SK-N-SH treated with all-trans-retinoic acid at 6 μM for 48 hours (cell line): Measurements from ENCODE around the gene NOS3.
"Not testable (repeated sequence)": the region's sequence is repeated elsewhere in the genome, so short reads cannot be mapped to it uniquely, and the experiment has no call there.

Experiments
- ATAC-seq: fragments of 200-7000 bp; cut with Tn5 transposase; 3 replicates; pipeline ENCODE4 v1.9.1; 2020; ENCODE audit warnings: mild to moderate bottlenecking, moderate library complexity
- ARNTL ChIP-seq: fragments of 450-650 bp; formaldehyde crosslinking; IDR thresholded peaks from 2 replicates; pipeline ENCODE4 v1.5.0; 2020; ENCODE audit warnings: low read depth, mild to moderate bottlenecking, moderate library complexity, borderline replicate concordance
- GLIS3 ChIP-seq: fragments of 250-450 bp; sonication (Bioruptor Pico); IDR thresholded peaks from 2 replicates; pipeline ENCODE4 v1.5.0; 2020; ENCODE audit warnings: mild to moderate bottlenecking, moderate library complexity
- ISL1 ChIP-seq: fragments of 250-450 bp; sonication (Bioruptor Pico); IDR thresholded peaks from 2 replicates; pipeline ENCODE4 v2.1.2; 2022; ENCODE audit warnings: mild to moderate bottlenecking, moderate library complexity
- RARB ChIP-seq: fragments of 250-450 bp; sonication (Bioruptor Pico); IDR thresholded peaks from 2 replicates; pipeline ENCODE4 v1.8.0; 2021; ENCODE audit warnings: mild to moderate bottlenecking, moderate library complexity
- SNAI2 ChIP-seq: fragments of 250-450 bp; sonication (Bioruptor Pico); IDR thresholded peaks from 2 replicates; pipeline ENCODE4 v1.5.0; 2020; ENCODE audit warnings: mild to moderate bottlenecking, moderate library complexity
- TCF4 ChIP-seq: fragments of 250-450 bp; sonication (Bioruptor Pico); IDR thresholded peaks from 2 replicates; pipeline ENCODE4 v1.8.0; 2021; ENCODE audit warnings: mild to moderate bottlenecking, moderate library complexity, borderline replicate concordance
- TOX ChIP-seq: fragments of 250-450 bp; sonication (Bioruptor Pico); IDR thresholded peaks from 2 replicates; pipeline ENCODE4 v1.8.0; 2021; ENCODE audit warnings: mild to moderate bottlenecking, moderate library complexity, borderline replicate concordance
- ZC3H10 ChIP-seq: fragments of 250-450 bp; sonication (Bioruptor Pico); IDR thresholded peaks from 2 replicates; pipeline ENCODE4 v1.5.1; 2021; ENCODE audit warnings: mild to moderate bottlenecking, moderate library complexity
- ZFP3 ChIP-seq: fragments of 250-450 bp; sonication (Bioruptor Pico); IDR thresholded peaks from 2 replicates; pipeline ENCODE4 v1.5.0; 2020; ENCODE audit warnings: mild to moderate bottlenecking, moderate library complexity
- ZNF565 ChIP-seq: fragments of 450-650 bp; formaldehyde crosslinking; conservative IDR thresholded peaks from 2 replicates; pipeline ENCODE4 v1.5.0; 2020; ENCODE audit warnings: low read depth, mild to moderate bottlenecking, moderate library complexity
- ZNF70 ChIP-seq: fragments of 450-650 bp; formaldehyde crosslinking; IDR thresholded peaks from 2 replicates; pipeline ENCODE4 v1.5.0; 2020; ENCODE audit warnings: mild to moderate bottlenecking, moderate library complexity
- ZNF8 ChIP-seq: fragments of 450-650 bp; formaldehyde crosslinking; IDR thresholded peaks from 2 replicates; pipeline ENCODE4 v1.5.0; 2020; ENCODE audit warnings: mild to moderate bottlenecking, moderate library complexity
- TF ChIP-seq, protein P1 (sequence below): fragments of 250-450 bp; sonication (Bioruptor Pico); IDR thresholded peaks from 2 replicates; pipeline ENCODE4 v1.5.1; 2020; ENCODE audit warnings: low read depth, mild to moderate bottlenecking, moderate library complexity
- TF ChIP-seq, protein P2 (sequence below): fragments of 250-450 bp; sonication (Bioruptor Pico); IDR thresholded peaks from 2 replicates; pipeline ENCODE4 v1.5.1; 2021; ENCODE audit warnings: mild to moderate bottlenecking, moderate library complexity
- TF ChIP-seq, protein P3 (sequence below): fragments of 250-450 bp; sonication (Bioruptor Pico); IDR thresholded peaks from 2 replicates; pipeline ENCODE4 v1.8.0; 2020; ENCODE audit warnings: mild to moderate bottlenecking, moderate library complexity, borderline replicate concordance
- TF ChIP-seq, protein P4 (sequence below): fragments of 250-450 bp; sonication (Bioruptor Pico); IDR thresholded peaks from 2 replicates; pipeline ENCODE4 v1.5.0; 2020; ENCODE audit warnings: mild to moderate bottlenecking, moderate library complexity

Gene NOS3

DNA sequence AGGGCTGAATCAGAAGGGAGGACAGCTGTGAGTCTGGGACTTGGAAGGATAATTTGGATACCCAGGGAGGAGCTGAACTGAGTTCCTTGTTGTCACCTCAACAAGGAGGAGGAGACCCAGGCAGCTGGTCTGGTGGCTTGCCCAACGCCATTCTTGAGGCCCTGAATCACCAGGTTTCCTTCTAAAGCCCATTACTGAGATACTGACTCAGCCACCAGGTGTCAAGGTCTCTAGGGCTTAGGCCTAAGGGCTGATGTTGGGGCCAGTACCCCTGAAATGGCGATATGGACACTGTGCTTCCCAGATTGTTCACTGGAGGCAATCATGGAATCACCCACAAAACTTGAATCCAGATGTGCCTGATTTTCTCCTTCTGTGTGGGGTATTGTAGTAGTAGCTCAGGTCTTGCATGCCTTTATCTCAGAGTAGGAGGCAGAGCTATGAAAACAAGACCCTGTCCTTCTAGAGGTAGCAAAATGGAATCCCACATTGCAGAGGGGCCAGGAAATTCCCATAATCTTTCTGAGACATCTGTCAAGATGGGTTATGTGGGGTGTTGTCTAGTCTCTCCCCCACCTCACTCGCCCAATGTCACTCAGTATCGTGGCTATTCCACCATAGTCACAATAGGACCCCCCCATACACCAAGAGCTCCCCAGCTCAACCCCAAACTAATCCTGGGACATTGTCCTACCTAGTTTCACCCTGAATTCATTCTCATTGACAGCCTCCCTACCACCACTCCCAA, 35.3 kb downstream of the NOS3 start:
- TF ChIP-seq ZFP3 (CRISPR knock-in tag) (no peak), ISL1 (no peak), SNAI2 (CRISPR knock-in tag) (no peak), ARNTL (CRISPR knock-in tag) (no peak), GLIS3 (no peak), ZNF70 (no peak), TCF4 (CRISPR knock-in tag) (no peak), RARB (CRISPR knock-in tag) (no peak), ZNF8 (CRISPR knock-in tag) (no peak), ZC3H10 (no peak), ZNF565 (no peak), TOX (CRISPR knock-in tag) (no peak)
- TF ChIP-seq, protein P1, sequence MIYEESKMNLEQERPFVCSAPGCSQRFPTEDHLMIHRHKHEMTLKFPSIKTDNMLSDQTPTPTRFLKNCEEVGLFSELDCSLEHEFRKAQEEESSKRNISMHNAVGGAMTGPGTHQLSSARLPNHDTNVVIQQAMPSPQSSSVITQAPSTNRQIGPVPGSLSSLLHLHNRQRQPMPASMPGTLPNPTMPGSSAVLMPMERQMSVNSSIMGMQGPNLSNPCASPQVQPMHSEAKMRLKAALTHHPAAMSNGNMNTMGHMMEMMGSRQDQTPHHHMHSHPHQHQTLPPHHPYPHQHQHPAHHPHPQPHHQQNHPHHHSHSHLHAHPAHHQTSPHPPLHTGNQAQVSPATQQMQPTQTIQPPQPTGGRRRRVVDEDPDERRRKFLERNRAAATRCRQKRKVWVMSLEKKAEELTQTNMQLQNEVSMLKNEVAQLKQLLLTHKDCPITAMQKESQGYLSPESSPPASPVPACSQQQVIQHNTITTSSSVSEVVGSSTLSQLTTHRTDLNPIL, result no peak
- TF ChIP-seq, protein P2, sequence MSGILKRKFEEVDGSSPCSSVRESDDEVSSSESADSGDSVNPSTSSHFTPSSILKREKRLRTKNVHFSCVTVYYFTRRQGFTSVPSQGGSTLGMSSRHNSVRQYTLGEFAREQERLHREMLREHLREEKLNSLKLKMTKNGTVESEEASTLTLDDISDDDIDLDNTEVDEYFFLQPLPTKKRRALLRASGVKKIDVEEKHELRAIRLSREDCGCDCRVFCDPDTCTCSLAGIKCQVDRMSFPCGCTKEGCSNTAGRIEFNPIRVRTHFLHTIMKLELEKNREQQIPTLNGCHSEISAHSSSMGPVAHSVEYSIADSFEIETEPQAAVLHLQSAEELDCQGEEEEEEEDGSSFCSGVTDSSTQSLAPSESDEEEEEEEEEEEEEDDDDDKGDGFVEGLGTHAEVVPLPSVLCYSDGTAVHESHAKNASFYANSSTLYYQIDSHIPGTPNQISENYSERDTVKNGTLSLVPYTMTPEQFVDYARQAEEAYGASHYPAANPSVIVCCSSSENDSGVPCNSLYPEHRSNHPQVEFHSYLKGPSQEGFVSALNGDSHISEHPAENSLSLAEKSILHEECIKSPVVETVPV, result no peak
- TF ChIP-seq, protein P3, sequence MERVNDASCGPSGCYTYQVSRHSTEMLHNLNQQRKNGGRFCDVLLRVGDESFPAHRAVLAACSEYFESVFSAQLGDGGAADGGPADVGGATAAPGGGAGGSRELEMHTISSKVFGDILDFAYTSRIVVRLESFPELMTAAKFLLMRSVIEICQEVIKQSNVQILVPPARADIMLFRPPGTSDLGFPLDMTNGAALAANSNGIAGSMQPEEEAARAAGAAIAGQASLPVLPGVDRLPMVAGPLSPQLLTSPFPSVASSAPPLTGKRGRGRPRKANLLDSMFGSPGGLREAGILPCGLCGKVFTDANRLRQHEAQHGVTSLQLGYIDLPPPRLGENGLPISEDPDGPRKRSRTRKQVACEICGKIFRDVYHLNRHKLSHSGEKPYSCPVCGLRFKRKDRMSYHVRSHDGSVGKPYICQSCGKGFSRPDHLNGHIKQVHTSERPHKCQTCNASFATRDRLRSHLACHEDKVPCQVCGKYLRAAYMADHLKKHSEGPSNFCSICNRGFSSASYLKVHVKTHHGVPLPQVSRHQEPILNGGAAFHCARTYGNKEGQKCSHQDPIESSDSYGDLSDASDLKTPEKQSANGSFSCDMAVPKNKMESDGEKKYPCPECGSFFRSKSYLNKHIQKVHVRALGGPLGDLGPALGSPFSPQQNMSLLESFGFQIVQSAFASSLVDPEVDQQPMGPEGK (CRISPR knock-in tag), result no peak
- TF ChIP-seq, protein P4, sequence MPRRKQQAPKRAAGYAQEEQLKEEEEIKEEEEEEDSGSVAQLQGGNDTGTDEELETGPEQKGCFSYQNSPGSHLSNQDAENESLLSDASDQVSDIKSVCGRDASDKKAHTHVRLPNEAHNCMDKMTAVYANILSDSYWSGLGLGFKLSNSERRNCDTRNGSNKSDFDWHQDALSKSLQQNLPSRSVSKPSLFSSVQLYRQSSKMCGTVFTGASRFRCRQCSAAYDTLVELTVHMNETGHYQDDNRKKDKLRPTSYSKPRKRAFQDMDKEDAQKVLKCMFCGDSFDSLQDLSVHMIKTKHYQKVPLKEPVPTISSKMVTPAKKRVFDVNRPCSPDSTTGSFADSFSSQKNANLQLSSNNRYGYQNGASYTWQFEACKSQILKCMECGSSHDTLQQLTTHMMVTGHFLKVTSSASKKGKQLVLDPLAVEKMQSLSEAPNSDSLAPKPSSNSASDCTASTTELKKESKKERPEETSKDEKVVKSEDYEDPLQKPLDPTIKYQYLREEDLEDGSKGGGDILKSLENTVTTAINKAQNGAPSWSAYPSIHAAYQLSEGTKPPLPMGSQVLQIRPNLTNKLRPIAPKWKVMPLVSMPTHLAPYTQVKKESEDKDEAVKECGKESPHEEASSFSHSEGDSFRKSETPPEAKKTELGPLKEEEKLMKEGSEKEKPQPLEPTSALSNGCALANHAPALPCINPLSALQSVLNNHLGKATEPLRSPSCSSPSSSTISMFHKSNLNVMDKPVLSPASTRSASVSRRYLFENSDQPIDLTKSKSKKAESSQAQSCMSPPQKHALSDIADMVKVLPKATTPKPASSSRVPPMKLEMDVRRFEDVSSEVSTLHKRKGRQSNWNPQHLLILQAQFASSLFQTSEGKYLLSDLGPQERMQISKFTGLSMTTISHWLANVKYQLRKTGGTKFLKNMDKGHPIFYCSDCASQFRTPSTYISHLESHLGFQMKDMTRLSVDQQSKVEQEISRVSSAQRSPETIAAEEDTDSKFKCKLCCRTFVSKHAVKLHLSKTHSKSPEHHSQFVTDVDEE, result no peak
- no peak for ATAC-seq

- ATAC-seq, result not testable (repeated sequence)
These were observed 36.2 kb downstream of the NOS3 start for GRCh38 chr7:151026771-151027727.

DNA sequence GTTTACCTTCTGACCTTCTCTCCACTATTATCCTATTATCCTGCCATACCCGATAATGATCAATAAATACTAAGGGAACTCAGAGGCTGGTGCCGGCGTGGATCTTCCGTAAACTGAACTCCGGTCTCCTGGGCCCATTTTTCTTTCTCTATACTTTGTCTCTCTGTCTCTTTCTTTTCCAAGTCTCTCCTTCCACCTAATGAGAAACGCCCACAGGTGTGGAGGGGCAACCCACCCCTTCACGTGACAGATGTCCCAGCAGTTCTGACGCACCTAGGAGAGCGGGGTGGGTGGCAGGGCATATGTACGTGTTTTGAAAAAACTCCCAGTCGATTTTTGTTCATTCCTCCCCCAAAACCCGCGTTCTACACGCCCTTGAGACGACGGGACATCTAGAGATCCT, 36.9 kb downstream of the NOS3 start:
- not testable (repeated sequence) for ATAC-seq

GRCh38 chr7:151028131-151028947, 37.5 kb downstream of the NOS3 start, which contains the start of gene ABCB8:
Gene ABCB8, plus strand, starts transcription at chr7:151028450. Its CDS starts 66 bp downstream, at chr7:151028516.
- TF ChIP-seq, protein P4, result 0 out of 2 replicates have a peak, but pooled peaks have one; percentile 80
- no peak for TF ChIP-seq TOX (CRISPR knock-in tag)
- TF ChIP-seq, all 23 proteins: peak for 1
- peak; percentile 96 for ATAC-seq
